ENCODE data around the gene WDR70. TPM values are rescaled to one million over a fixed set of nuclear protein-coding genes. Genes with fewer than 3 reads are reported as not detected.

WDR70 gene
- total RNA-seq, 1 experiment from 2014 or later, result 40.2 TPM

- no TSS peak for BruUV-seq (replicated peaks)
- Mint-ChIP-seq H3K27ac (ENCODE audit: unreplicated experiment) (no peak overlapping the region), H3K36me3 (ENCODE audit: insufficient read depth, unreplicated experiment) (no peaks in the 10 kb centered on the region), H3K4me1 (ENCODE audit: low read depth, unreplicated experiment) (no peaks in the 10 kb centered on the region), H3K9me3 (ENCODE audit: unreplicated experiment) (no peaks in the 10 kb centered on the region), H3K27me3 (ENCODE audit: insufficient read depth, unreplicated experiment) (no peaks in the 10 kb centered on the region), H3K4me3 (ENCODE audit: unreplicated experiment) (no peak overlapping the region)
- H3K9me3 ChIP-seq, result no peaks in the 10 kb centered on the region
- no peak for DNase-seq
- ChIA-PET CTCF (no interaction called here), POLR2A (no interaction called here)
- H3K4me3 ChIP-seq (ENCODE audit: low read depth, low read length), result no peak overlapping the region
- no peaks in the 10 kb centered on the region; the same call in 1 of the 2 replicates for H3K36me3 ChIP-seq (ENCODE audit: control insufficient read depth, insufficient read depth, low read length)
- intact Hi-C loops (cut with micrococcal nuclease; ENCODE audit: unreplicated experiment), result no loop called here
- H3K4me1 ChIP-seq, result no peaks in the 10 kb centered on the region
- TF ChIP-seq CTCF (IDR thresholded peaks at IDR 0.05; ENCODE audit: insufficient read depth in 1 of 2, low read depth in 1 of 2, low read length in 1 of 2, severe bottlenecking in 1 of 2, unreplicated experiment in 1 of 2), result no peak
- H3K27me3 ChIP-seq (replicated peaks; ENCODE audit: control insufficient read depth, insufficient read depth, low read length), result no peaks in the 10 kb centered on the region
Observed at GRCh38 chr5:37539459-37539858, 160.3 kb downstream of the WDR70 start.

- no TSS peak for BruUV-seq (replicated peaks)
- Mint-ChIP-seq H3K27ac (ENCODE audit: unreplicated experiment) (no peak overlapping the region), H3K9me3 (ENCODE audit: unreplicated experiment) (no peaks in the 10 kb centered on the region), H3K36me3 (ENCODE audit: insufficient read depth, unreplicated experiment) (no peaks in the 10 kb centered on the region), H3K4me1 (ENCODE audit: low read depth, unreplicated experiment) (no peaks in the 10 kb centered on the region), H3K27me3 (ENCODE audit: insufficient read depth, unreplicated experiment) (no peaks in the 10 kb centered on the region), H3K4me3 (ENCODE audit: unreplicated experiment) (no peak overlapping the region)
- H3K4me1 ChIP-seq, result no peaks in the 10 kb centered on the region
- H3K9me3 ChIP-seq, result peaks cover 6% of the 10 kb centered on the region; the same call in 1 of the 2 replicates
- intact Hi-C loops (cut with micrococcal nuclease; ENCODE audit: unreplicated experiment), result no loop called here
- H3K27me3 ChIP-seq (replicated peaks; ENCODE audit: control insufficient read depth, insufficient read depth, low read length), result no peaks in the 10 kb centered on the region
- no peaks in the 10 kb centered on the region; the same call in 1 of the 2 replicates for H3K36me3 ChIP-seq (ENCODE audit: control insufficient read depth, insufficient read depth, low read length)
- ChIA-PET POLR2A (no interaction called here), CTCF (no interaction called here)
- TF ChIP-seq CTCF (IDR thresholded peaks at IDR 0.05; ENCODE audit: insufficient read depth in 1 of 2, low read depth in 1 of 2, low read length in 1 of 2, severe bottlenecking in 1 of 2, unreplicated experiment in 1 of 2), result no peak
- H3K4me3 ChIP-seq (ENCODE audit: low read depth, low read length), result no peak overlapping the region
- no peak for DNase-seq
Observed at GRCh38 chr5:37543216-37543615, 164.1 kb downstream of the WDR70 start.

- TF ChIP-seq CTCF (IDR thresholded peaks at IDR 0.05; ENCODE audit: insufficient read depth in 1 of 2, low read depth in 1 of 2, low read length in 1 of 2, severe bottlenecking in 1 of 2, unreplicated experiment in 1 of 2), result no peak
- Mint-ChIP-seq H3K9me3 (ENCODE audit: unreplicated experiment) (no peaks in the 10 kb centered on the region), H3K4me1 (ENCODE audit: low read depth, unreplicated experiment) (peaks cover 10% of the 10 kb centered on the region), H3K27me3 (ENCODE audit: insufficient read depth, unreplicated experiment) (no peaks in the 10 kb centered on the region), H3K4me3 (ENCODE audit: unreplicated experiment) (no peak overlapping the region), H3K27ac (ENCODE audit: unreplicated experiment) (no peak overlapping the region), H3K36me3 (ENCODE audit: insufficient read depth, unreplicated experiment) (no peaks in the 10 kb centered on the region)
- Histone ChIP-seq H3K27me3 (replicated peaks; ENCODE audit: control insufficient read depth, insufficient read depth, low read length) (no peaks in the 10 kb centered on the region), H3K4me1 (peaks cover 9% of the 10 kb centered on the region; the same call in 1 of the 2 replicates), H3K36me3 (ENCODE audit: control insufficient read depth, insufficient read depth, low read length) (no peaks in the 10 kb centered on the region), H3K9me3 (peaks cover 6% of the 10 kb centered on the region; the same call in 1 of the 2 replicates), H3K4me3 (ENCODE audit: low read depth, low read length) (no peak overlapping the region)
- POLR2A ChIA-PET, result no interaction called here
- intact Hi-C loops (cut with micrococcal nuclease; ENCODE audit: unreplicated experiment), result no loop called here
- BruUV-seq (replicated peaks), result no TSS peak
- no peak for DNase-seq
- CTCF ChIA-PET, result interaction anchor here (0.7 to 0.9 kb wide), 2 partner anchors 11 to 394 kb away, joined by 4 to 7 read pairs; no protein-coding TSS in a partner anchor
Observed at GRCh38 chr5:37549411-37549810, 170.3 kb downstream of the WDR70 start.
